Heart left ventricle (tissue), 13 donors: Measurements from ENCODE around the gene NACC2.

ENCODE experiments used
- POLR2A ChIP-seq, 2 donors: fragments of 450-650 bp; IDR thresholded peaks; one replicate each; pipeline ENCODE4 v1.6.1; 2017; ENCODE audit warnings: antibody characterized with exemption in 2 of 2, mild to moderate bottlenecking in 2 of 2, moderate library complexity in 2 of 2
- TF ChIP-seq, protein P1 (sequence below), 12 donors: fragments of 200-600 bp; sonication (generic) in 4 of 12; IDR thresholded peaks; one replicate each; pipeline versions ENCODE4 v1.5.0 to v1.8.0; 2018 to 2022; ENCODE audit warnings: antibody characterized with exemption in 12 of 12, mild to moderate bottlenecking in 5 of 12
- donor health status: ischemic (EF 13 %, LVEDD 7.1; RV severe dilation, severe dysfunction).
- donor health status: DM: no; HTN: yes; CAD: no.
- donor health status: DM: no; HTN: no; CAD: no.
- donor health status: ischemic (EF 25% LVEDD 6.9; RV normal size, moderate dysfunction).
- donor health status: ischemic (EF 25% LVEDD 5.7; RV mildly dilated, moderate dysfunction).
- donor health status: ischemic (EF 35%, LVEDD 5.7; RV mildly dilated, moderate dysfunction).
- donor health status: nonischemic (EF 11% LVEDD 7.7; RV severe dilation, severe dysfunction).
- donor health status: DM: yes; HTN: yes; CAD: no.
- donor health status: PGD.
- donor health status: ischemic (EF 29% LVEDD 5.4; RV normal size, mild dysfunction).
- donor health status: nonischemic (EF 23%, LVEDD 6.1; RV moderate dilation, normal function).

DNA sequence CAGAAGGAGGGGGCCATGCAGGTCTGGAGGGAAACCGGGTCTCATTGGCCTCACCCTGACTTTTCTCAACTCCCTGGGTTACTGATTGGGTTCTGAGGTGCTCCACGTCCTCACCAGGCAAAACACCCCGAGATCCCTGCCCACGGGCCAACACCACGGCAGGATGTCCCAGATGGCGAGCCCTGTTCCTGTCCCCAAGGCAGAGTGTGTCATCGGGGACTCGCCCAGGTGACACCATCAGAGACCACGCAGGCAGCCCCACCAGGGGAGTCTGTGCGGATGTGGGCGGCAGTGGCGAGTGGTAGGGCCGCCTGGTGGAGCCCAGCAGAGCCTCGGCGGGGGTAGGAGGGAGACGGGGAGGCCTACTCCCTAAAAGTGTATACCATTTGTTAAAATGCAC, 74.9 kb downstream of the NACC2 start:
- TF ChIP-seq POLR2A (IDR thresholded peaks at IDR 0.05): no peak
- TF ChIP-seq, protein P1, sequence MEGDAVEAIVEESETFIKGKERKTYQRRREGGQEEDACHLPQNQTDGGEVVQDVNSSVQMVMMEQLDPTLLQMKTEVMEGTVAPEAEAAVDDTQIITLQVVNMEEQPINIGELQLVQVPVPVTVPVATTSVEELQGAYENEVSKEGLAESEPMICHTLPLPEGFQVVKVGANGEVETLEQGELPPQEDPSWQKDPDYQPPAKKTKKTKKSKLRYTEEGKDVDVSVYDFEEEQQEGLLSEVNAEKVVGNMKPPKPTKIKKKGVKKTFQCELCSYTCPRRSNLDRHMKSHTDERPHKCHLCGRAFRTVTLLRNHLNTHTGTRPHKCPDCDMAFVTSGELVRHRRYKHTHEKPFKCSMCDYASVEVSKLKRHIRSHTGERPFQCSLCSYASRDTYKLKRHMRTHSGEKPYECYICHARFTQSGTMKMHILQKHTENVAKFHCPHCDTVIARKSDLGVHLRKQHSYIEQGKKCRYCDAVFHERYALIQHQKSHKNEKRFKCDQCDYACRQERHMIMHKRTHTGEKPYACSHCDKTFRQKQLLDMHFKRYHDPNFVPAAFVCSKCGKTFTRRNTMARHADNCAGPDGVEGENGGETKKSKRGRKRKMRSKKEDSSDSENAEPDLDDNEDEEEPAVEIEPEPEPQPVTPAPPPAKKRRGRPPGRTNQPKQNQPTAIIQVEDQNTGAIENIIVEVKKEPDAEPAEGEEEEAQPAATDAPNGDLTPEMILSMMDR (IDR thresholded peaks at IDR 0.05): no peak
